ENCODE measurements around the gene CDH4.

CDH4 gene

GRCh38 chr20:61656198-61656597, 404.1 kb downstream of the CDH4 start:
- no peak overlapping the region for H3K4me2 ChIP-seq (ENCODE audit: low read length)
- H3K36me3 ChIP-seq (ENCODE audit: insufficient read depth, low read length): no peaks in the 10 kb centered on the region
- no peaks in the 10 kb centered on the region for H3K9me3 ChIP-seq (replicated peaks; ENCODE audit: low read length)
- no peaks in the 10 kb centered on the region for H3K27me3 ChIP-seq (ENCODE audit: control insufficient read depth, insufficient read depth, low read length)
- no peak overlapping the region for H3K9ac ChIP-seq (ENCODE audit: low read depth, low read length)
- H3K4me1 ChIP-seq (ENCODE audit: control insufficient read depth, insufficient read depth, low read length): no peaks in the 10 kb centered on the region
- H3K4me3 ChIP-seq (ENCODE audit: low read length): no peak overlapping the region

GRCh38 chr20:61657721-61658377, 405.8 kb downstream of the CDH4 start:
- no peaks in the 10 kb centered on the region for H3K27me3 ChIP-seq (ENCODE audit: control insufficient read depth, insufficient read depth, low read length)
- no peak overlapping the region for H3K4me2 ChIP-seq (ENCODE audit: low read length)
- H3K36me3 ChIP-seq (ENCODE audit: insufficient read depth, low read length): no peaks in the 10 kb centered on the region
- no peaks in the 10 kb centered on the region for H3K4me1 ChIP-seq (ENCODE audit: control insufficient read depth, insufficient read depth, low read length)
- H3K9ac ChIP-seq (ENCODE audit: low read depth, low read length): no peak overlapping the region
- H3K4me3 ChIP-seq (ENCODE audit: low read length): no peak overlapping the region
- no peaks in the 10 kb centered on the region for H3K9me3 ChIP-seq (replicated peaks; ENCODE audit: low read length)

- H3K4me2 ChIP-seq (ENCODE audit: low read length): no peak overlapping the region
- no peaks in the 10 kb centered on the region for H3K9me3 ChIP-seq (replicated peaks; ENCODE audit: low read length)
- no peaks in the 10 kb centered on the region for H3K4me1 ChIP-seq (ENCODE audit: control insufficient read depth, insufficient read depth, low read length)
- no peaks in the 10 kb centered on the region for H3K27me3 ChIP-seq (ENCODE audit: control insufficient read depth, insufficient read depth, low read length)
- no peak overlapping the region for H3K4me3 ChIP-seq (ENCODE audit: low read length)
- H3K9ac ChIP-seq (ENCODE audit: low read depth, low read length): no peak overlapping the region
- H3K36me3 ChIP-seq (ENCODE audit: insufficient read depth, low read length): no peaks in the 10 kb centered on the region
Measured at GRCh38 chr20:61658563-61658962, 406.5 kb downstream of the CDH4 start.

GRCh38 chr20:61659246-61659993, 407.4 kb downstream of the CDH4 start:
- Histone ChIP-seq H3K36me3 (ENCODE audit: insufficient read depth, low read length) (no peaks in the 10 kb centered on the region), H3K4me3 (ENCODE audit: low read length) (no peak overlapping the region), H3K4me2 (ENCODE audit: low read length) (no peak overlapping the region), H3K27me3 (ENCODE audit: control insufficient read depth, insufficient read depth, low read length) (no peaks in the 10 kb centered on the region), H3K9me3 (replicated peaks; ENCODE audit: low read length) (no peaks in the 10 kb centered on the region), H3K4me1 (ENCODE audit: control insufficient read depth, insufficient read depth, low read length) (no peaks in the 10 kb centered on the region), H3K9ac (ENCODE audit: low read depth, low read length) (no peak overlapping the region)

- Histone ChIP-seq H3K36me3 (ENCODE audit: insufficient read depth, low read length) (no peaks in the 10 kb centered on the region), H3K4me2 (ENCODE audit: low read length) (no peak overlapping the region), H3K27me3 (ENCODE audit: control insufficient read depth, insufficient read depth, low read length) (no peaks in the 10 kb centered on the region), H3K4me3 (ENCODE audit: low read length) (no peak overlapping the region), H3K9me3 (replicated peaks; ENCODE audit: low read length) (no peaks in the 10 kb centered on the region), H3K9ac (ENCODE audit: low read depth, low read length) (no peak overlapping the region), H3K4me1 (ENCODE audit: control insufficient read depth, insufficient read depth, low read length) (no peaks in the 10 kb centered on the region)
Measured at GRCh38 chr20:61659994-61660346, 407.9 kb downstream of the CDH4 start.

GRCh38 chr20:61660559-61660958, 408.5 kb downstream of the CDH4 start:
- H3K4me1 ChIP-seq (ENCODE audit: control insufficient read depth, insufficient read depth, low read length): no peaks in the 10 kb centered on the region
- H3K9me3 ChIP-seq (replicated peaks; ENCODE audit: low read length): no peaks in the 10 kb centered on the region

GRCh38 chr20:61661025-61661424, 409.0 kb downstream of the CDH4 start:
- no peaks in the 10 kb centered on the region for H3K9me3 ChIP-seq (replicated peaks; ENCODE audit: low read length)
- H3K36me3 ChIP-seq (ENCODE audit: insufficient read depth, low read length): no peaks in the 10 kb centered on the region
- H3K9ac ChIP-seq (ENCODE audit: low read depth, low read length): no peak overlapping the region
- no peak overlapping the region for H3K4me2 ChIP-seq (ENCODE audit: low read length)
- H3K4me1 ChIP-seq (ENCODE audit: control insufficient read depth, insufficient read depth, low read length): no peaks in the 10 kb centered on the region
- H3K27me3 ChIP-seq (ENCODE audit: control insufficient read depth, insufficient read depth, low read length): no peaks in the 10 kb centered on the region
- no peak overlapping the region for H3K4me3 ChIP-seq (ENCODE audit: low read length)

More at GRCh38 chr20:61660559-61660958, 408.5 kb downstream of the CDH4 start:
- Histone ChIP-seq H3K4me2 (ENCODE audit: low read length) (no peak overlapping the region), H3K4me3 (ENCODE audit: low read length) (no peak overlapping the region), H3K27me3 (ENCODE audit: control insufficient read depth, insufficient read depth, low read length) (no peaks in the 10 kb centered on the region), H3K36me3 (ENCODE audit: insufficient read depth, low read length) (no peaks in the 10 kb centered on the region), H3K9ac (ENCODE audit: low read depth, low read length) (no peak overlapping the region)

GRCh38 chr20:61661583-61661982, 409.5 kb downstream of the CDH4 start:
- H3K9me3 ChIP-seq (replicated peaks; ENCODE audit: low read length): no peaks in the 10 kb centered on the region
- no peak overlapping the region for H3K9ac ChIP-seq (ENCODE audit: low read depth, low read length)

GRCh38 chr20:61662226-61662967, 410.3 kb downstream of the CDH4 start:
- Histone ChIP-seq H3K27me3 (ENCODE audit: control insufficient read depth, insufficient read depth, low read length) (no peaks in the 10 kb centered on the region), H3K4me3 (ENCODE audit: low read length) (no peak overlapping the region), H3K9ac (ENCODE audit: low read depth, low read length) (no peak overlapping the region), H3K36me3 (ENCODE audit: insufficient read depth, low read length) (no peaks in the 10 kb centered on the region), H3K9me3 (replicated peaks; ENCODE audit: low read length) (no peaks in the 10 kb centered on the region), H3K4me1 (ENCODE audit: control insufficient read depth, insufficient read depth, low read length) (no peaks in the 10 kb centered on the region), H3K4me2 (ENCODE audit: low read length) (no peak overlapping the region)

More at GRCh38 chr20:61661583-61661982, 409.5 kb downstream of the CDH4 start:
- Histone ChIP-seq H3K4me1 (ENCODE audit: control insufficient read depth, insufficient read depth, low read length) (no peaks in the 10 kb centered on the region), H3K27me3 (ENCODE audit: control insufficient read depth, insufficient read depth, low read length) (no peaks in the 10 kb centered on the region), H3K4me3 (ENCODE audit: low read length) (no peak overlapping the region), H3K36me3 (ENCODE audit: insufficient read depth, low read length) (no peaks in the 10 kb centered on the region), H3K4me2 (ENCODE audit: low read length) (no peak overlapping the region)

GRCh38 chr20:61662968-61663331, 410.9 kb downstream of the CDH4 start:
- Histone ChIP-seq H3K9me3 (replicated peaks; ENCODE audit: low read length) (no peaks in the 10 kb centered on the region), H3K36me3 (ENCODE audit: insufficient read depth, low read length) (no peaks in the 10 kb centered on the region), H3K4me2 (ENCODE audit: low read length) (no peak overlapping the region), H3K27me3 (ENCODE audit: control insufficient read depth, insufficient read depth, low read length) (no peaks in the 10 kb centered on the region), H3K4me3 (ENCODE audit: low read length) (no peak overlapping the region), H3K4me1 (ENCODE audit: control insufficient read depth, insufficient read depth, low read length) (no peaks in the 10 kb centered on the region), H3K9ac (ENCODE audit: low read depth, low read length) (no peak overlapping the region)

GRCh38 chr20:61663521-61664425, 411.7 kb downstream of the CDH4 start:
- Histone ChIP-seq H3K9ac (ENCODE audit: low read depth, low read length) (no peak overlapping the region), H3K4me1 (ENCODE audit: control insufficient read depth, insufficient read depth, low read length) (no peaks in the 10 kb centered on the region), H3K4me3 (ENCODE audit: low read length) (no peak overlapping the region), H3K9me3 (replicated peaks; ENCODE audit: low read length) (no peaks in the 10 kb centered on the region), H3K36me3 (ENCODE audit: insufficient read depth, low read length) (no peaks in the 10 kb centered on the region), H3K4me2 (ENCODE audit: low read length) (no peak overlapping the region), H3K27me3 (ENCODE audit: control insufficient read depth, insufficient read depth, low read length) (no peaks in the 10 kb centered on the region)
